OCI-LY7 (cell line): Measurements from ENCODE around the gene CCDC88B. TPM values are rescaled to one million over a fixed set of nuclear protein-coding genes. Genes with fewer than 3 reads are reported as not detected.
A peak's percentile ranks its signal among the peaks of the same experiment; 100 is the strongest.

Source experiments
- BruUV-seq: library from RNA; stranded (reverse); fragments of 400-500 nt; replicated peaks from 2 replicates; lab custom pipeline; 2021; lab: Mats Ljungman, UMichigan
- CTCF ChIA-PET: fragments of 300-600 bp; sonication (Branson Sonifier 250); formaldehyde crosslinking; loops from one replicate; lab custom pipeline; 2022; ENCODE audit warnings: antibody characterized with exemption; ENCODE audit not compliant: unreplicated experiment; lab: Charles Lee
- POLR2A ChIA-PET: fragments of 300-600 bp; sonication (Branson Sonifier 250); formaldehyde crosslinking; loops from one replicate; lab custom pipeline; 2022; ENCODE audit warnings: antibody characterized with exemption; lab: Charles Lee
- DNase-seq: peaks from one replicate; pipeline ENCODE4 v3.0.0-alpha.2; 2015; ENCODE audit warnings: low spot score
- H2AFZ ChIP-seq: fragments of 200-600 bp; sonication (generic), shearing (Covaris generic); 2 replicates; pipeline ENCODE4 v1.6.1; 2014; ENCODE audit warnings: mild to moderate bottlenecking, antibody characterized with exemption, low read length, moderate library complexity
- H3K27ac ChIP-seq: fragments of 200-600 bp; sonication (generic); 2 replicates; pipeline ENCODE4 v1.5.1; 2014; ENCODE audit warnings: mixed run types, low read depth, mild to moderate bottlenecking, moderate library complexity, low read length, inconsistent platforms; ENCODE audit not compliant: poor library complexity, severe bottlenecking
- H3K36me3 ChIP-seq: fragments of 200-600 bp; sonication (generic); 2 replicates; pipeline ENCODE4 v1.6.1; 2014; ENCODE audit warnings: mild to moderate bottlenecking, antibody characterized with exemption, low read length, moderate library complexity, mixed read lengths; ENCODE audit not compliant: insufficient read depth
- H3K4me1 ChIP-seq: fragments of 200-600 bp; sonication (generic); 2 replicates; pipeline ENCODE4 v1.5.1; 2014; ENCODE audit warnings: mild to moderate bottlenecking, low read length; ENCODE audit not compliant: insufficient read depth, poor library complexity, severe bottlenecking
- H3K4me2 ChIP-seq: fragments of 200-600 bp; sonication (generic); 2 replicates; pipeline ENCODE4 v1.6.1; 2014; ENCODE audit warnings: mild to moderate bottlenecking, low read length
- H3K4me3 ChIP-seq: fragments of 200-600 bp; sonication (generic); 2 replicates; pipeline ENCODE4 v1.5.1; 2014; ENCODE audit warnings: mild to moderate bottlenecking, low read depth, low read length; ENCODE audit not compliant: poor library complexity, severe bottlenecking
- H3K79me2 ChIP-seq: fragments of 200-600 bp; sonication (generic); 2 replicates; pipeline ENCODE4 v1.6.1; 2016; ENCODE audit warnings: low read depth, mild to moderate bottlenecking, low read length, moderate library complexity, mixed read lengths; ENCODE audit not compliant: insufficient read depth
- H3K9me2 ChIP-seq: fragments of 200-600 bp; sonication (generic); 2 replicates; pipeline ENCODE4 v1.6.1; 2016; ENCODE audit warnings: mild to moderate bottlenecking, low read length, mixed read lengths; ENCODE audit not compliant: insufficient read depth
- H3K9me3 ChIP-seq: fragments of 200-600 bp; sonication (generic); 2 replicates; pipeline ENCODE4 v1.6.1; 2014; ENCODE audit warnings: mild to moderate bottlenecking, mixed run types, low read length, mixed read lengths
- H4K20me1 ChIP-seq: fragments of 200-600 bp; sonication (generic); 2 replicates; pipeline ENCODE4 v1.6.1; 2014; ENCODE audit warnings: mild to moderate bottlenecking, antibody characterized with exemption, low read length, moderate library complexity, mixed read lengths; ENCODE audit not compliant: insufficient read depth
- CTCF ChIP-seq: fragments of 200-600 bp; sonication (generic); conservative IDR thresholded peaks from 2 replicates; pipeline ENCODE4 v1.5.1; 2014; ENCODE audit warnings: mild to moderate bottlenecking, antibody characterized with exemption, low read length, moderate library complexity, mixed read lengths
- EZH2phosphoT487 ChIP-seq: fragments of 200-600 bp; sonication (generic); IDR thresholded peaks from 2 replicates; pipeline ENCODE4 v1.6.1; 2018; ENCODE audit warnings: low read depth, borderline replicate concordance, mild to moderate bottlenecking, mixed run types, antibody characterized with exemption, low read length, moderate library complexity, mixed read lengths
- intact Hi-C: fragments of 100-400 bp; cut with micrococcal nuclease; formaldehyde crosslinking; loops from one replicate; pipeline ENCODE4 v1.10.0; 2022; ENCODE audit not compliant: unreplicated experiment
- total RNA-seq, 2 experiments: library from RNA; depleted of rRNA in 1 of 2; stranded (reverse); fragments of >200 nt in 1 of 2; shearing (Covaris generic) in 1 of 2; gene quantifications; 2 replicates each; pipeline ENCODE4 v1.2.3, GENCODE V29; 2014 to 2022

Gene CCDC88B
- total RNA-seq, 2 experiments from 2014 or later: 40.7 to 67.2 TPM

DNA sequence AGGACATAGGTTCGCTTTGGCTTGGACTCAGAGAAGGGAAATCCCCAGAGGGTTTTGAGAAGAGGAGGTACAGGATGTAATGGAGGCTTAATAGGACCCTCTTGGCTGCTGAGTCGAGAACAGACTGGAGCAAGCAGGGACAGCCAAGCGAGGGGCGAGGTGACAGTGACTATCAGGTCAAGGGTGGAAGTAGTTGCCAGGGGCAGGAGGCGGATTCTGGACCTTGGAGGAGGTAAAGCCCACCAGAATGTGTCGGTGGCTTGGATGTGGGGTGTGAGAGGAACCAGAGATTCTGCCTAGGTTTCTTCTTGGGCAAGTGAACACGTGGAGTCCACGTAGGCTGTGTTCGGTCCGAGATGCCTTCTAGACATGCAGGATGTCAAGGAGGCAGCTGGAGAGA lies 27.1 kb upstream of the CCDC88B start:
- TF ChIP-seq CTCF (no peak), EZH2phosphoT487 (no peak)
- H3K79me2 ChIP-seq: peaks cover 4% of the 10 kb centered on the region
- intact Hi-C loops: no loop called here
- H3K9me2 ChIP-seq: no peaks in the 10 kb centered on the region
- no TSS peak for BruUV-seq
- H3K27ac ChIP-seq: no peak overlapping the region
- CTCF ChIA-PET: no interaction called here
- H3K4me3 ChIP-seq: no peak overlapping the region
- no peaks in the 10 kb centered on the region for H4K20me1 ChIP-seq
- no peak overlapping the region for H3K4me2 ChIP-seq
- DNase-seq: no peak
- H3K9me3 ChIP-seq: no peaks in the 10 kb centered on the region
- no peak overlapping the region for H2AFZ ChIP-seq
- POLR2A ChIA-PET: no interaction called here
- peaks cover 17% of the 10 kb centered on the region for H3K4me1 ChIP-seq
- peaks cover 71% of the 10 kb centered on the region for H3K36me3 ChIP-seq

GRCh38 chr11:64313491-64314145 lies 26.4 kb upstream of the CCDC88B start:
- H2AFZ ChIP-seq: no peak overlapping the region
- H3K27ac ChIP-seq: no peak overlapping the region
- no peaks in the 10 kb centered on the region for H4K20me1 ChIP-seq
- H3K4me1 ChIP-seq: peaks cover 17% of the 10 kb centered on the region
- no peak overlapping the region for H3K4me3 ChIP-seq
- peaks cover 9% of the 10 kb centered on the region; the same call in 1 of the 2 replicates for H3K79me2 ChIP-seq
- no peaks in the 10 kb centered on the region for H3K9me3 ChIP-seq
- no peaks in the 10 kb centered on the region for H3K9me2 ChIP-seq
- TF ChIP-seq EZH2phosphoT487: no peak
- no peak for TF ChIP-seq CTCF
- intact Hi-C loops: no loop called here
- no TSS peak for BruUV-seq
- ChIA-PET CTCF (no interaction called here), POLR2A (no interaction called here)
- no peak for DNase-seq
- H3K4me2 ChIP-seq: no peak overlapping the region
- H3K36me3 ChIP-seq: peaks cover 68% of the 10 kb centered on the region

GRCh38 chr11:64314146-64314804 lies 25.7 kb upstream of the CCDC88B start:
- Histone ChIP-seq H3K9me3 (no peaks in the 10 kb centered on the region), H3K4me3 (no peak overlapping the region), H3K9me2 (no peaks in the 10 kb centered on the region), H3K79me2 (peaks cover 14% of the 10 kb centered on the region; the same call in 1 of the 2 replicates), H3K36me3 (peaks cover 69% of the 10 kb centered on the region), H3K4me2 (no peak overlapping the region), H3K4me1 (peaks cover 22% of the 10 kb centered on the region), H2AFZ (no peak overlapping the region), H3K27ac (no peak overlapping the region), H4K20me1 (no peaks in the 10 kb centered on the region)
- TF ChIP-seq EZH2phosphoT487: no peak
- peak; percentile 29; the same call in 1 of the 2 replicates for TF ChIP-seq CTCF
- ChIA-PET CTCF (no interaction called here), POLR2A (no interaction called here)
- BruUV-seq: no TSS peak
- intact Hi-C loops: no loop called here
- DNase-seq: no peak
